Retina (tissue), 1 donor: Measurements from ENCODE around the gene PRR11.
"Not testable (repeated sequence)": the region's sequence is repeated elsewhere in the genome, so short reads cannot be mapped to it uniquely, and the experiment has no call there.

Source experiments
- DNase-seq: peaks from one replicate; pipeline ENCODE4 v3.0.0-alpha.2; 2016

The PRR11 gene

GRCh38 chr17:59155439-59156177, at the start of gene PRR11:
Gene PRR11, plus strand, starts transcription at chr17:59155746. Its CDS starts 14,007 bp downstream, at chr17:59169753.
- DNase-seq, result no peak

- no peak for DNase-seq
These were observed 49.6 kb upstream of the PRR11 start for GRCh38 chr17:59105852-59106462.

- DNase-seq, result peak; percentile 98
These were observed 48.9 kb upstream of the PRR11 start, which contains the start of gene TRIM37 for GRCh38 chr17:59106463-59107305. Gene TRIM37, minus strand, starts transcription at chr17:59106880. Its CDS starts 419 bp downstream, at chr17:59106461.

GRCh38 chr17:59107306-59107670, 48.3 kb upstream of the PRR11 start:
- DNase-seq, result no peak

- no peak for DNase-seq
These were observed 47.0 kb upstream of the PRR11 start for GRCh38 chr17:59108400-59109102.

GRCh38 chr17:59110973-59111372, 44.6 kb upstream of the PRR11 start:
- DNase-seq, result no peak

GRCh38 chr17:59111539-59111938, 44.0 kb upstream of the PRR11 start:
- no peak for DNase-seq

GRCh38 chr17:59115474-59115873, 40.1 kb upstream of the PRR11 start:
- no peak for DNase-seq

GRCh38 chr17:59121901-59122480, 33.6 kb upstream of the PRR11 start:
- DNase-seq, result no peak

- no peak for DNase-seq
These were observed 30.9 kb upstream of the PRR11 start for GRCh38 chr17:59124665-59125064.

- no peak for DNase-seq
These were observed 28.6 kb upstream of the PRR11 start for GRCh38 chr17:59126809-59127417.

GRCh38 chr17:59129814-59130213, 25.7 kb upstream of the PRR11 start:
- no peak for DNase-seq

- no peak for DNase-seq
These were observed 24.4 kb upstream of the PRR11 start for GRCh38 chr17:59131131-59131530.

GRCh38 chr17:59138339-59138738, 17.2 kb upstream of the PRR11 start:
- not testable (repeated sequence) for DNase-seq

- no peak for DNase-seq
These were observed 15.6 kb upstream of the PRR11 start for GRCh38 chr17:59139939-59140338.

GRCh38 chr17:59141860-59142259, 13.7 kb upstream of the PRR11 start:
- DNase-seq, result no peak

- DNase-seq, result no peak
These were observed 9.9 kb upstream of the PRR11 start for GRCh38 chr17:59145571-59146096.

GRCh38 chr17:59149051-59149450, 6.5 kb upstream of the PRR11 start:
- no peak for DNase-seq

GRCh38 chr17:59149841-59150511, 5.6 kb upstream of the PRR11 start:
- DNase-seq, result no peak

- DNase-seq, result no peak
These were observed 4.5 kb upstream of the PRR11 start for GRCh38 chr17:59151006-59151405.

GRCh38 chr17:59151591-59151990, 4.0 kb upstream of the PRR11 start:
- DNase-seq, result no peak
